Germinal center (tissue), 1 donor: ENCODE measurements around the gene TIMM10B.
A peak's percentile ranks its signal among the peaks of the same experiment; 100 is the strongest.

Experiments
- DNase-seq: peaks from one replicate; pipeline ENCODE4 v3.0.0; 2012; ENCODE audit warnings: mixed read lengths, low spot score

Gene TIMM10B, protein sequence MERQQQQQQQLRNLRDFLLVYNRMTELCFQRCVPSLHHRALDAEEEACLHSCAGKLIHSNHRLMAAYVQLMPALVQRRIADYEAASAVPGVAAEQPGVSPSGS

DNA sequence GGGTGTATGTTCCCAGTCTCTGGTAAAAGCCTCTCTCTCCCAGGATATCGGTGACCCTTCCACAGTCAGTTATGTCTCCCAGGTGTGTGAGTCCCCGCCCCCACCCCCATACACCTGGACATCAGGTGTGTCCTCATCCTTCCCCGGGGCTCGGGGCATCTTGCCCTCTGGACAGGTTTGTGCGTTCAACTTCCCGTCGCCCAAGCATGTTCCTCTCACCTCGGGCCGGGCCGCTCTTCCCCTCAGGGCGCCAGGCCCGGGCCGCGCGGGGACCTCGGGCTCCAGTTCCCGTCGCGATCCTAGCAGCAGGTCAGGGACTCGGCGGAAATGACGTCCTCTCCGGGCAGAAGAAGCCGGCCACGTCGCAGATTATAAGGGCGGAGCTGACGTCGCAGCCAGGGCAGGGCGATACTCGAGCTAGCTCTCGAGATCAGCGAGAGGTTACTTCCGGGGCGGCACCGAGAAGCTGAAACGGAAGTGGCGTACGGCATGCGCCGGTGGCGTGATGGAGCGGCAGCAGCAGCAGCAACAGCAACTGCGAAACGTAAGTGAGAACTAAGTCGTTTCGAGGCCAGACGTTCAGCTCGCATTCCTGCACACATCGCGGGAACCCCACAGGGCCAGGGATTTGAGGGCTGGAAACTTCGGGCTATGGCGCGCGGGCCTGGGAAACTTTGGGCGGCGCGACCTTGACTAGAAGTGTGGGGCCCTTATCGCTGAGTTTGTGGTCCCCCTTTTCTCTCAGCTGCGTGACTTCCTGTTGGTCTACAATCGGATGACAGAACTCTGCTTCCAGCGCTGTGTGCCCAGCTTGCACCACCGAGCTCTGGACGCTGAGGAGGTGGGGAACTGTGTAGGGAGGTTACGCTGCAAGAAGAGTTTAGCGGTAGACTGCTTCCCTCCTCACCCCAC lies at the start of gene TIMM10B, which contains the start of gene ARFIP2:
Gene TIMM10B (plus strand): TSS at position 490 of the 912 bp plus-strand sequence. CDS start 16 bp downstream, at position 506.
Gene ARFIP2 (minus strand): TSS at position 320 of the 912 bp plus-strand sequence. CDS start 910 bp downstream, outside the sequence.
- DNase-seq: peak; percentile 98

DNA sequence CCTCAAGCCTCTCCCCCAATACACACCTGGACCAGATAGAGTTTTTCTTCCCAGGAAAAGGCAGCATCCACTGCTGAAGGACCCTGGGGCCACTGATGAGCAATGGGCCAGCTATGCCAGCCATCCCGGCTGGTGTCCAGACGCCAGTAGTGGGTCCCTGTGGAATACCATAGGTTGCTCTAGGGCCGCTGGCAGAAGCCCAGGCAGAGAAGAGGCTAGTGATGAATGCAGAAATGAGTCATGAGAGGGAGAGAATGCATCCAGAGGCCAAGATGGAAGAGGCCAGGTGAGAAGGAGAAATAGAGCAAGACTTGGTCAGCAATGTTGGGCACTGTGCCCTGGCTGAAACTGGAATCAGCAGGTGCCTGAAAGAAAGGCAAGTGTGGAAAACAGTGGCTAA lies 49.4 kb upstream of the TIMM10B start:
- no peak for DNase-seq

DNA sequence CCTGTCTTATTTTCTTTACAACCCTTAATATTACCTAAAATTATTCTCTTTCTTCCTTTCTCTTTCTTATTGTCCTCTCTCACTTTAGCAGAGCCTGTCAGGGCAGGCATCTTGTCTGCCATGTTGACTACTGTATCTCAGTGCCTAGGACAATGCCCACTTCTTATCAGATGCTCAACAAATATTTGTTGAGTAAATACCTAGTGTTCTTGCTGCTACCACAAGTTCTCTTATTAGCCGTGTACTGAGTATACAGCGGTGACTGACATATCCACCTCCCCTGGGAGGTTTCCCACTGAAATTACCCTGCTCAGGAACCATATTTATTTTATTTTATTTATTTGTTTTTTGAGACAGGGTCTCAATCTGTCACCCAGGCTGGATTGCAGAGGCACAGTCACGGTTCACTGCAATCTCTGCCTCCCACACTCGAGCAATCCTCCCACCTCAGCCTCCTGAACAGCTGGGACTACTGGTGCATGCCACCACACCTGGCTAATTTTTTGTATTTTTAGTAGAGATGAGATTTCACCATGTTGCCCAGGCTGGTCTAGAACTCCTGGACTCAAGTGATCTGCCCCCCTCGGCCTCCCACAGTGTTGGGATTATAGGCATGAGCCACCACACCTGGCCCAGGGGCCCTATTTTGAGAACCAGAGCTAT lies 47.2 kb upstream of the TIMM10B start:
- DNase-seq: peak; percentile 19

DNA sequence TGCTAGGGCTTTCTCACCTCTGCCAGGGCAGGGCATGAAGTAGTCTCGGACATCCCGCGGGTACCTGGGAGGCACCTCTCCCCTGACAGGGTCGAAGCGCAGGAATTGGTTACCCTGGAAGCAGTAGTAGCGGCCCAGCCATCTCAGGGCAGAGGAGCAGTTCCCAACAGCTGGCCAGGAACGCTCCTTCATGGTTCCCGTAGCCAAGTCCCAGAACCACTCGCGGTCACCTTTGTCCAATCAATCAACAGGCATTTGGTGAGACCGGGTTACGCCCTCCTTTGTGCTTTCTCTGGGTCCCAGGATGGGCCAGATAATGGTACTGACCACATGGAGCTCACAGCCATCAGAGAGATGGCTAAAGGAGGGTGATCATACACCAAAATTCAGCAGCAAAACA lies 43.9 kb upstream of the TIMM10B start:
- DNase-seq: no peak

DNA sequence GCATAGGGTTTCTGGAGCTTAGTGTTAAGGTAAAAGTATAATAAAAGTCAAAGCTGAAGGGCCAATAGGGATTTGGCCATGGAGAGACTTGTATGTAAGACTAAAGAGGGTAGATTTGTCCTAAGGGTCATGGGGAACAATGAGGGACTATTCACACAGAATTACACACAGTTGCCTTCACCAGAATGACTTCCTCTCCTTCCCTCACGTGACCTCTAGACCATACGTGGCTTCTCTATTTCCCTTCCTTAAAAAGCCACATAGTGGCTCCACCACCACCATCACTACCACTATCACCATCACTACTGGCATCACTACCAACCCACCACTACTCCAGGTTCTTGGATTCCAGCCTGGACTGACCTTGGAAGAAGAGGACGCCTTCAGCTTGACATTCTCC lies 43.3 kb upstream of the TIMM10B start:
- DNase-seq: peak; percentile 23

DNA sequence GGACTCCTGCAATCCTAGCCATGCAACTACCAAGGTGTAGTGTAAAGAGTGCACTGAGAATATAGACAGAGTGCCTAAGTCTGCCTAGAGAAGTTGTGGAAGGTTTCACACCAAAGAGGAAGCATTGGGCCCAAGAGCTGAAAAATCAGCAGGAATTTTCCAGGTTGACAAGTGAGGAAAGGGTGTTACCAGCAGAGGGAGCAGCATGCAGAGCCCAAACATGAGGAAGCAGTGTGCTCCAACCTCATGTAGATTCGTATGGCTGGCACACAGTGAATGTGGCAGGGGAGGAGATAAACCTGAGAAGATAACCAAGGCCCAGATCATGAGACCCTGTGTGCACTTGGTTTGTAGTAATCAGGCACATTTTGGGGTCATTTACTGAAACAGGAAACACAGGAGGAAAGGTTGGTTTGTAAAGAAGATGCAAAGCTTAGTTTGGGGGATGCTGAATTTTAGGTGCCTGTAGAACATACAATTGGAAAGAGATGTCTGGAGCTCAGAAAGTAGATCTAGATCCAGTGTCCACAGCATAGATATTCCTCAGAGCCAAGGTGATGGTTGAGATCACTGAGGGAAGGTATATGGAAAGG lies 42.2 kb upstream of the TIMM10B start:
- peak; percentile 44 for DNase-seq

DNA sequence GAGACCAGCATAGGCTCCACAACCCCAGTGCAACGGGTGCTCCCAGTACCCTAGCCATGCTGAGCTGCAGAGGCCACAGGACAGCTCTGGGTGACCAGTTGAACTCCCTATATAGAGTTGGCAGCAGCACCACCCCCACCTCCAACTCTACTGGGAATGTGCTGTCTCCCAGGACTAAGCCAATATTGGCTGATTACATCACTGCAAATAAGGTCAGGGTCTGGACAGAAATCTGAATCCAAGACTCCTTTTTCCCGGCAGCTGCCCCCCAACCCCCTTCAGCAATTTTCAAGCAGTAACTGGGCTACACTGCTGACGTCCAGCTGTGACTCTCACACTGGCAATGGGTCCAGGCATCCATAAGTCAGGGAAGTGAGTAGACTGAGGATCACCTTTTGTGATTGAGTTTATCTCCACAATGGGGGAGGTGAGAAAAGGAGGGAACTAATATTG lies 40.4 kb upstream of the TIMM10B start, which contains the start of gene HPX:
Gene HPX (minus strand): TSS at position 82 of the 453 bp plus-strand sequence. CDS start 24 bp downstream, at position 58.
- DNase-seq: no peak

DNA sequence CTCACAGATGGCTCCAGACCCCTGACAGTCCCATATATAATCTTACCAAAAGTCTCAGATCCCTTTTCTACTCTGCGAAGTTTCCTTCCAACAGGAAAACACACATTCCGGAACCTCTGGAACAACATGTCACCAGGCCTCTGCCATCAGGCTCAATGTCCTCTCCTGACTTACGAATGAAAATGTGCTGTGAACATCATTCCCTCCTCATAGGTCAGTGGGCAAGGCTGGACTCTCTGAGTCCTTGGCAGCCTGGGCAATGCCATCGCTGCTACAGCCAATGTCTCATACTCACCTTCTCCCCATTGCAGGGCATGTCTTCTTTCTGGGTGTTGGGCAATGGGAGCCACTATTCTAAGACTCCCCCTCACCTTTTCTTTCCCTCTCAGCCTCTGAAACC lies 38.9 kb upstream of the TIMM10B start:
- no peak for DNase-seq

DNA sequence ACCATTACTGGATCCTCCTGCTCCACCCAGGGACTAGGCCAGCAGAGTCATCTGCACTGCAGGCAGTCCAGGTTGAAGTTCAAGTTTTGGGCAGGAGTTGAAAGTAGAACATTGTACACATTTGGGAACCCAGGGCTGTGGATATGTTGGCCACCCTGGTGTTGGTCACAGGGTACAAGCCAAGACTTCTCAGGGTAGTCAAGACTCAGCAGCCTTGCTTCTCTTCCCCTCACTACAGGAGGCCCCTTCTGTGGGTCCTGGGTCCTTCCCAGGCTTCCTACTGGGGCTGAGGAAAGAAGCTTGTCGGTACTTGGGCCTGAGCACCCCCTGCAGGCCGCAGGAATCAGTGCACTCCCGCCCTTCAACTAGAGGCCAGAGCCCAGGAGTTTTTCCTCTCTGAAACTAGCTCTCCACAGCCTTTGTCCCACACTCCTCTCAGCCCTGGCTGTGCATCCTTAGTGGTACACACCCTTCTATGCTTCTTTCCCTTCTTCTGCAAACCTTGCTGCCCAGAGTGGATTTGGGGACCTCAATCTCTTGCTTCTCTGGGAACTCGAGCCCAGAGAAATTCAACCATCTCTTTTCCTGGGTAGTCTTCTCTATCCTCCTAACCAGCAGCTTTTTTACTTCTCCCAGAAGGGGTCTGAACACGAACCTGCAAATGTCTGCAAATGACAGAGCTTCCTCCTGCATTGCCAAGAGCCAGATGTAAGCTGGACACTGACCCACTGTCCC lies 37.9 kb upstream of the TIMM10B start:
- DNase-seq: peak; percentile 74

DNA sequence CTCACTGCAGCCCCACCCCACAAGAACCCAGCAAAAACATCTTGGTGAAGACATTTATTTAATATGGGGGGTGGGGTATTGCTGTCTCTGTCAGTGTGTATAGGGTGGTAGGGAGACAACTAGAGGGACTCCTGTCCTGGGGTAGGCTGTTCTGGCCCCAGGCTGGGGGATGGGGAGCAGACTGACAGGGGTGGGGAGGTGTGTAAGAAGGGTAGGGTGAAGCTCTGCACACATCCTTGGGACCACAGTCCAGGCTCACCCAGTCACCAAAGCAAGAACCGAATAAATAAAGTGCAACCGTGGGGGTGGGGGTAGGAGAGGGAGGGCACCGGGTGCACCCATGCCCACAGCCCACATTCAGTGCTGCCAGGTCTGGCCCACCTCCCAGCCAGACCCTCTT lies 32.7 kb upstream of the TIMM10B start:
- DNase-seq: no peak

DNA sequence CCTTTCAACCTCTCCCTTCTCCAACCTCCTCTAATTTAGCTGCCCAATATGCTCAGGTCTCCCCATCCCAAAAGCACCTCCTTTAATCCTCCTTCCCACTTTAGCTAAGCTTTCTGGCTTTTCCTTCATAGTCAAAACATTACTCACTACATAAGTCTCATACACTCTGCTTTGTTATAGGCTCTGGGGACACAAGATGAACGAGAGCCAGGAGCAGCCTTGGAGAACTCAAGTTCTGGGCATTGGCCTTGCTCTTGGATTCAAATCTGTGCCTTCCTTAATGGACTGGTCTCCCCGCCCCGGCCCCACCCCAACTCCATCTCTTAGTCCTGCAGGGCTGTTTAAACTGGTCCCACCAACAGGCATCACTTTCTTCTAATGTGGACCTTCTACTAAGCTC lies 29.1 kb upstream of the TIMM10B start:
- DNase-seq: no peak

DNA sequence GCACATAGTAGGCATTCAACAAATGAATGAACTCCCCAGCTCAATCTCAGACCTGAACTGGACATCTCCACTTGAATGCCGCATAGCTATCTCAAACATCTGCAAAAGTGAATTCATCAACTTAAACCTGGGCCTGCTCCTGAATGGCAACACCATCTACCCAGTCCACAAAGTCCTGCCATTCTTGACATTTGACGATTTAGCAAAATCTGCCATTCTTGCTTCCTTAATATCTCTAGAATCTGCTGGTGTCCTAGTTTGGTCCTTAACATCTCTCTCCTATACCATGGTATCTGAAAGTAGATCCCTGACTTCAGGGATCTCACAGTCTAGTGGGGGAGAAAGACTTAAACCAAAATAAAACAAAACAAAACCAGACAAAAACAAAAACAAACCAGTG lies 28.1 kb upstream of the TIMM10B start:
- no peak for DNase-seq

DNA sequence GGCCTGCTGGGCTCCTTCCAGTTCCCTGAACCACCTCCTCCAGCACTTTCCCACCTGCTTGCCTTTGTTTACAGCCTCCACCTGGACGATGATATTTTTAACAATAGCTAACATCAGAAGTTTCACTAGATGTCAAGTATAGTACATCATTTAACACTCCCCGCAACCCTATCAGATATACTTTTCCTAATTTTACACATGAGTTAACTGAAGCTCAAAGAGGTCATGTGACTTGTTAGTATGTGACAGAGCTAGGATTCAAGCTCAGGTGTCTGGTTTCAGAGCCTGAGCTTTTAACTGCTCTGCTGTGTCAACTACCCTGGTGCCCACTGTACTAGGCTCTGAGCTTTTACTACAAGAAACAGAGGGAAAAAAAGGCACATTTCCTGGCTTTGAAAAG lies 26.2 kb upstream of the TIMM10B start:
- DNase-seq: no peak

DNA sequence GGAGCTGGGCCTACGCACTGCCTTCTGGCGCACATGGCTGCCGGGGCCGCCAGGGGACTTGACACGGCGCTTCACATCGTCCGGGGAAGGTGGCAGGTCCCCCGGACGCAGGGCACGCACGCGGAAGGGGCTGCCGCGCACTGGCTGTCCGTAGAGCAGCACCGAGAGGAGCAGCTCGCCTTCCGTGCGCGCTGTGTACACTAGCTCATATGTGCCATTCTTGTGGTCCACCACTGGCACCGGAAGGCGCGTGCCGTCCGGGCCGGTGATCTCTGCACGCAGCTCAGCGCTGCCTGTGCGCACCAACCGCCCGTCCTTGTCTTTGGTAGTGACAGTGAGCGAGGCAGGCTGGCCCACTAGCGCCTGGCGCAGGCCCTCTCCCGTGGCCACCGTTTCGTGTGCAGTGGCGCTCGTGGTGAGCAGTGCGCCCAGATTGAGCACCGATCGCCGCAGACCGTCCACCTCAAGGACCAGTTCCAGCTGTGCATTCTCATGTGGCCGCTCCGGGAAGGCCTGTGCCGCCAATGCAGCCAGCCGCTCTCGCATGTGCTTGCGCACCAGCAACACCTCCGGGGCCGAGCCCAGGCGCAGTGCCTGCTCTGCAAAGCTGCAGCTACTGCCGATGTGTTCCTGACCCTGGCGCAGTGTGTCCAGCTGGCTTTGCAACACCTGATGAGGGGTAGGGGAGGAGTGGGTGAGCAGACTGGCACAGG lies 24.8 kb upstream of the TIMM10B start:
- no peak for DNase-seq

DNA sequence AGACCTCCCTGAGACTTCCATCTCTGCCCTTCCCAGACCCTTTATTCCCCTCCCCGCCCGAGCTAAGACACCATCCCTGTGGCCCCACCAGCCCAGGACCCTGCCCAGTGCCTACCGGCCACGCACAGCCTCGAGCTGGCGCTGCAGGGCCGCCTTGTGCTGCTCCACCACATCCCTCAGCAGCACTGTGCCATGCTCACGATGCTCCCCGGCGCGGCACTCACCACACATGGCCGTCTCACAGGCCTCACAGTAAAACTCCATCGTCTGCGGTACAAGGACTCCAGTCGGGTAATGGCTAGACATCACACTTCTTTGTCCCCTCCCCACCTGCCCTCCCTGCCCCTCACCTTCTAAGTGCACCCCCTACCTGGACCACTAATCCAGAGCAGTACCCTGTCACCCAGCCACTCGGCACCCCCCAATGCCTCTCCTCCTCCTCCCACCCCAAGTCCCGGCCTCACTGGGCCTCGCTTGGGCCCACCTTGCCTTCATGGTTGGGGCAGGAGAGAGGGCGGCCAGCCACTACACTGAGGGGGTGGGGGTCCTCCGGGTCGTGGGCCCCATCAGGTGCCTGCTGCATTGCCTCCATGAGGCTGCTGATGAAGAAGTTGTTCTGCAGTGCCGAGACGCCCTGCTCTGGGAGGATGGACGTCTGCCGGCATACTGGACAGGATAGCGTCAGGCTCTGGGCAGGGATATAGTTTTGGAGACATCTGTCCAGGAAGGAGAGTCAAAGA lies 23.6 kb upstream of the TIMM10B start:
- no peak for DNase-seq

DNA sequence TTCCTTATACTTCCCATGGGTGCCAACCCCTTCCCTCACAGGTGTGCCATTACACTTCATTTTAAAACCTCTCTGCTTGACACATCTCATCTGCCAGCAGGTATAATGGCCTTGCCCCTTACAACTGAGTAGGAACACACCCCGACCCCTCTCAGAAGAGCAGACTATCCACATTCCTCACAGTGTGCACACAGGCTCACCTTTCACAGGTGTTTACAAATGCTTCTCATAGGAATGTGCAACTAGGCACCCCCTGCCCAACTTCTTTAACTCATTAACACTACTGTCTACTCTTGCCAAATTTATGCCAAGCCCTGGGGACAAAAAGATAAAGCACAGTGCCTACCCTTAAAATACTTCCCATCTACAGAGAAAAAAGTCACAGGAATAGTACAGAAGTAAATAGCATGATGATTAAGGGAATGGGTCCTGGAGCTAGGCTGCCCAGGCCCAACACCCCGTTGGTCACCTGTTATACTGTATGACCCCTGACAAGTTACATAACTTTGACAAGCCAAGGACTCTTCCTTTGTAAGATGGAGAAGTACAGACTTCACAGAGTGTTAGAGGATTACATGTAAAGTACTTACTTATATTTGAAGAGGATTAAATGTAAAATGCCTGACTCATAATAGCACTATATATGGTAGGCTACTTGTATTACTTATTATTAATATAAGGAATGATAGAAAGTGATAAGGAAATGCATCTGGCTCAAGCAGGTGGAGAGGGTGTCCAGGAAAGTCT lies 22.8 kb upstream of the TIMM10B start:
- DNase-seq: no peak

DNA sequence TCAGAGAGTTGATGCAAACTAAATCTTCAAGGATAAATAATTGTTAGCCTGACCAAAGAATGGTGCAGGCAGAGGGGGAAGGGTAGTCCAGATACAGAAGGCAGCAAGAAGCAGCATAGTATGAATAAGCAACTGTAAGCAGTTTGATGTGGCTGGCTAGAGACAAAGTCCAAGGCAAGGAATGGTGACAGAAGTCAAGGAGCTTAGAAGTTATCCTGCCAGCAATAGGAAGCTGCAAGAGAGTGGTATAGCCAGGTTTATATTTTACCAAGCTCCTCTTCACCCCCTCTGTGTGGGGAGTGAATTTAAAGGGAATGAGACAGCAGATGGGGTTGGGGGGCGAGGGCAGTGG lies 22.2 kb upstream of the TIMM10B start:
- DNase-seq: no peak

DNA sequence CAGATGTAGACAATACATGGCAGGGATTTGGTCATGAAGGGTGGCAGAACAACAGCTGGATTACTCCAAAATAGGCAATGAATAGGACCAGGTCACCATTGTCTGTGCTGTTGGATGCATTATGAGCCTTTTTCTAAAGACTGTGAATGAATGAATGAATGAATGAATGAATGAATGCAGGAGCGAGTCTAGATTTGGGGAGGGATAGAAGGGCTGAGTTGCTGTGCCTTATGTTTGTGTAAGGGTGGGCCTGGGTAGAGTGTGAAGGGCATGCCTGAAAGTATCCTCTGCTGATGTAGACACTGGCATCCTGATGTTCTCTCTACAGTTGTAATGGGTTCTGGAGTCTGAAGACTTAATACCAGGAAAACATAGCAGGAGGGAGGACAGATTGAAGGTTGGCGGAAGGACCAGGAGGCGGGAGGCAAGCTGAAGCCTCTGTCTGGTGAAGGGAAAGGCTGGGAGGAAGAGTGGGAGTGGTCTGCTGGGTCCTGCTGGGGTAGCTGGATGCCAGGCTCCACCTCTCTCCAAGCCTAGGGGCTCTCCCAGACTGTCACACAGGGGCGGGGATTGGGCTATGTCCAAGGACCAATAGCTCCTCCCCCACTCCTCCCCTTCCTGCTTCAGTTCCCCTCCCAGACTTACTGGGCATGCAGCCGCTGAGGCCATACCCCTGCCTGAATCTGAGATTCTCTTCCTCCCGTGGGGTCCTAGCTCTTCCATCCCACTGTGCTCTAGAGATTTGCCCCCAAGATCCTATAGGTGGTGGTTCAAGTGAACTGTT lies 12.4 kb upstream of the TIMM10B start:
- peak; percentile 32 for DNase-seq

DNA sequence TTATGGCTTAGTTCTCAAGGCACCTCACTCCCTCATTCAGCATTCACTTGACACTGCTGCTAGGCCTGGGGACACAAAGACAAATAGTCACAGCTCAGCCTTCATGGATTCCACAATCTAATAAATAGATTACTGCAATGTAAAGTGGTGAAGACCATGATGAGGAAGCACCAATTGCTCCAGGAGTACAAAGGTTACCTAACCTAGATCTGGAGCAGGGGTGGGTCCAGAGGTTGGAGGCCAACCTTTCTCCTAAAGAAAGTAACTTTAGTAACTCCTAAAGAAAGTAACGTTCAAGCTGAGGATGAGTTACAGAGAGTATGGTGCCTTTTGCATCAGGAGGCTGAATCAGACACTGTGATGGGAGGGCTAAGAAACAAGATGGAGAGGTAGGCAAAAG lies 11.7 kb upstream of the TIMM10B start:
- DNase-seq: no peak
